IMR-90 (cell line): ENCODE data around the gene FMNL1. TPM values are rescaled to one million over a fixed set of nuclear protein-coding genes. Genes with fewer than 3 reads are reported as not detected.

Experiments used
- ATAC-seq: fragments of 200-7000 bp; cut with Tn5 transposase; 2 replicates; pipeline ENCODE4 v1.9.1; 2020; ENCODE audit warnings: low read depth, mild to moderate bottlenecking, moderate library complexity
- BruUV-seq: library from RNA; stranded (reverse); fragments of 400-500 nt; replicated peaks from 2 replicates; lab custom pipeline; 2021; lab: Mats Ljungman, UMichigan
- CTCF ChIA-PET: fragments of 300-600 bp; formaldehyde crosslinking; extraction: SDS; loops from one replicate; lab custom pipeline; 2021; ENCODE audit warnings: antibody characterized with exemption; lab: Yijun Ruan, JAX
- POLR2A ChIA-PET: fragments of 300-600 bp; sonication (Branson Sonifier 250); formaldehyde crosslinking; loops from one replicate; lab custom pipeline; 2022; ENCODE audit warnings: antibody characterized with exemption; ENCODE audit not compliant: unreplicated experiment; lab: Charles Lee
- DNase-seq: peaks from one replicate; pipeline ENCODE4 v3.0.0; 2013
- H2AFZ ChIP-seq: replicated peaks from 2 replicates; pipeline ENCODE3; 2013; ENCODE audit warnings: low read length, mild to moderate bottlenecking; ENCODE audit not compliant: poor library complexity
- H2AK5ac ChIP-seq: 2 replicates; pipeline ENCODE4 v1.6.1; 2013; ENCODE audit warnings: low read depth, low read length, inconsistent platforms
- H2AK9ac ChIP-seq: replicated peaks from 2 replicates; pipeline ENCODE3; 2013; ENCODE audit warnings: mild to moderate bottlenecking, low read depth, low read length, moderate library complexity; ENCODE audit not compliant: poor library complexity
- H2BK120ac ChIP-seq: 2 replicates; pipeline ENCODE4 v1.6.1; 2013; ENCODE audit warnings: low read depth, low read length, inconsistent platforms
- H2BK15ac ChIP-seq: 3 replicates; pipeline ENCODE4 v1.6.1; 2013; ENCODE audit warnings: low read depth, low read length, inconsistent platforms
- H2BK20ac ChIP-seq: 2 replicates; pipeline ENCODE4 v1.6.1; 2013; ENCODE audit warnings: low read depth, mild to moderate bottlenecking, inconsistent platforms, low read length, moderate library complexity
- H2BK5ac ChIP-seq: 2 replicates; pipeline ENCODE4 v1.6.1; 2013; ENCODE audit warnings: mild to moderate bottlenecking, low read depth, low read length, inconsistent platforms; ENCODE audit not compliant: poor library complexity, severe bottlenecking
- H3K14ac ChIP-seq: replicated peaks from 2 replicates; pipeline ENCODE4 v1.6.1; 2013; ENCODE audit warnings: low read depth, low read length, inconsistent platforms
- H3K18ac ChIP-seq: 2 replicates; pipeline ENCODE4 v1.6.1; 2013; ENCODE audit warnings: low read depth, low read length, control low read depth
- H3K23ac ChIP-seq: 2 replicates; pipeline ENCODE4 v1.6.1; 2013; ENCODE audit warnings: low read depth, low read length, inconsistent platforms
- H3K27ac ChIP-seq: 2 replicates; pipeline ENCODE4 v1.5.1; 2013; ENCODE audit warnings: mild to moderate bottlenecking, control low read depth, low read length; ENCODE audit not compliant: insufficient read depth
- H3K27me3 ChIP-seq: 2 replicates; pipeline ENCODE4 v1.6.1; 2013; ENCODE audit warnings: low read length; ENCODE audit not compliant: control insufficient read depth, insufficient read depth
- H3K36me3 ChIP-seq: 2 replicates; pipeline ENCODE4 v1.6.1; 2013; ENCODE audit warnings: low read length, mixed read lengths; ENCODE audit not compliant: control insufficient read depth, insufficient read depth
- H3K4ac ChIP-seq: 2 replicates; pipeline ENCODE4 v1.6.1; 2013; ENCODE audit warnings: low read depth, low read length, inconsistent platforms
- H3K4me1 ChIP-seq: 2 replicates; pipeline ENCODE4 v1.6.1; 2013; ENCODE audit warnings: low read length, mixed read lengths; ENCODE audit not compliant: control insufficient read depth, insufficient read depth
- H3K4me2 ChIP-seq: 2 replicates; pipeline ENCODE4 v1.6.1; 2013; ENCODE audit warnings: low read depth, mild to moderate bottlenecking, control low read depth, low read length, moderate library complexity
- H3K4me3 ChIP-seq: 2 replicates; pipeline ENCODE4 v1.5.1; 2013; ENCODE audit warnings: low read depth, mild to moderate bottlenecking, control low read depth, low read length, moderate library complexity; ENCODE audit not compliant: insufficient read depth
- H3K56ac ChIP-seq: 2 replicates; pipeline ENCODE4 v1.6.1; 2013; ENCODE audit warnings: low read length, inconsistent platforms; ENCODE audit not compliant: insufficient read depth; ENCODE audit errors: extremely low read depth
- H3K79me1 ChIP-seq, 2 experiments: 2 replicates each; pipeline ENCODE4 v1.6.1; 2013; ENCODE audit warnings: low read length in 2 of 2, inconsistent platforms in 1 of 2, low read depth in 1 of 2
- H3K9ac ChIP-seq: 2 replicates; pipeline ENCODE4 v1.6.1; 2013; ENCODE audit warnings: low read depth, low read length, control low read depth
- H3K9me1 ChIP-seq: 2 replicates; pipeline ENCODE4 v1.6.1; 2013; ENCODE audit warnings: low read length, inconsistent platforms; ENCODE audit not compliant: insufficient read depth
- H3K9me3 ChIP-seq: 2 replicates; pipeline ENCODE4 v1.6.1; 2013; ENCODE audit warnings: low read length; ENCODE audit not compliant: control insufficient read depth, insufficient read depth
- H4K20me1 ChIP-seq: 2 replicates; pipeline ENCODE4 v1.6.1; 2013; ENCODE audit warnings: low read length, inconsistent platforms; ENCODE audit not compliant: insufficient read depth
- H4K5ac ChIP-seq: 2 replicates; pipeline ENCODE4 v1.6.1; 2013; ENCODE audit warnings: mild to moderate bottlenecking, low read depth, low read length, control low read depth
- H4K8ac ChIP-seq, 2 experiments: 2 replicates each; pipeline ENCODE4 v1.6.1; 2013; ENCODE audit warnings: low read depth in 2 of 2, low read length in 2 of 2, control low read depth in 1 of 2, inconsistent platforms in 1 of 2
- H4K91ac ChIP-seq: 2 replicates; pipeline ENCODE4 v1.6.1; 2013; ENCODE audit warnings: low read depth, low read length, inconsistent platforms; ENCODE audit not compliant: insufficient read depth
- CEBPB ChIP-seq: IDR thresholded peaks from 2 replicates; pipeline ENCODE4 v1.6.1; 2012; ENCODE audit warnings: low read depth, low read length, improper control_type of control experiment
- CTCF ChIP-seq: conservative IDR thresholded peaks from 2 replicates; pipeline ENCODE4 v1.5.1; 2012; ENCODE audit warnings: mild to moderate bottlenecking, low read depth, low read length, improper control_type of control experiment
- FOS ChIP-seq: fragments of 150-350 bp; IDR thresholded peaks from 2 replicates; pipeline ENCODE4 v1.6.1; 2016; ENCODE audit warnings: low read depth, low read length
- MAZ ChIP-seq: IDR thresholded peaks from 2 replicates; pipeline ENCODE4 v1.6.1; 2012; ENCODE audit warnings: low read depth, mild to moderate bottlenecking, low read length, improper control_type of control experiment, moderate library complexity, borderline replicate concordance
- MXI1 ChIP-seq: IDR thresholded peaks from 2 replicates; pipeline ENCODE4 v1.6.1; 2012; ENCODE audit warnings: low read depth, mild to moderate bottlenecking, low read length, moderate library complexity, borderline replicate concordance
- POLR2A ChIP-seq: IDR thresholded peaks from 2 replicates; pipeline ENCODE4 v1.6.1; 2012; ENCODE audit warnings: mild to moderate bottlenecking, low read depth, low read length
- RAD21 ChIP-seq: IDR thresholded peaks from 2 replicates; pipeline ENCODE4 v1.6.1; 2012; ENCODE audit warnings: low read length, improper control_type of control experiment
- SMC3 ChIP-seq: fragments of 150-350 bp; IDR thresholded peaks from 2 replicates; pipeline ENCODE4 v1.6.1; 2016; ENCODE audit warnings: low read depth, mild to moderate bottlenecking, antibody characterized with exemption, low read length, moderate library complexity
- USF2 ChIP-seq: fragments of 150-350 bp; IDR thresholded peaks from 2 replicates; pipeline ENCODE4 v1.6.1; 2017; ENCODE audit warnings: mild to moderate bottlenecking, antibody characterized with exemption, low read length, low read depth
- WGBS, 2 experiments: methylation state at CpG; one replicate each; pipeline versions ENCODE4 v1.1.5 to v1.1.7; 2013; ENCODE audit warnings: missing lambda C conversion rate in 2 of 2; ENCODE audit not compliant: insufficient read length in 1 of 2; ENCODE audit errors: extremely low coverage in 2 of 2; 5-methylcytosine and 5-hydroxymethylcytosine counted together
- dilution Hi-C: fragments of 300-500 bp; cut with HindIII; formaldehyde crosslinking; loops from one replicate; pipeline ENCODE4 v1.14.3; 2018; ENCODE audit warnings: low sequenced_read_pairs; ENCODE audit not compliant: unreplicated experiment
- in situ Hi-C: fragments of 300-500 bp; cut with MboI; formaldehyde crosslinking; loops from 3 replicates; pipeline ENCODE4 v1.14.3; 2019; ENCODE audit warnings: low sequenced_read_pairs, inconsistent platforms, mixed read lengths
- intact Hi-C: fragments of 100-400 bp; cut with micrococcal nuclease; formaldehyde crosslinking; loops from 2 replicates; pipeline ENCODE4 v1.10.0; 2022
- polyA plus RNA-seq, 3 experiments: library from polyadenylated mRNA; depleted of rRNA; stranded (reverse); fragments of >200 nt; gene quantifications; 2 replicates each; pipeline ENCODE4 v1.2.3, GENCODE V29; 2012; ENCODE audit warnings: low replicate concordance in 1 of 3
- total RNA-seq: library from RNA; depleted of rRNA; stranded (reverse); fragments of >200 nt; gene quantifications from 2 replicates; pipeline ENCODE4 v1.2.3, GENCODE V29; 2012
- TF ChIP-seq, protein P1 (sequence below): fragments of 150-350 bp; IDR thresholded peaks from 2 replicates; pipeline ENCODE4 v1.6.1; 2016; ENCODE audit warnings: low read depth, mild to moderate bottlenecking, low read length, moderate library complexity, borderline replicate concordance

Gene FMNL1
- total and polyA plus RNA-seq, 2 of the 4 experiments (the other 2 are of a cell fraction) = 0.36 to 2.3 TPM

GRCh38 chr17:45224671-45225050 is 3.0 kb downstream of the FMNL1 start:
- H3K27me3 ChIP-seq = peaks cover 15% of the 10 kb centered on the region
- dilution Hi-C loops = no loop called here
- CTCF ChIA-PET = no interaction called here
- no peak overlapping the region for H3K18ac ChIP-seq
- no peak overlapping the region for H3K23ac ChIP-seq
- H3K56ac ChIP-seq = no peak overlapping the region
- H3K4me3 ChIP-seq = no peak overlapping the region
- POLR2A ChIA-PET = no interaction called here
- H3K9me1 ChIP-seq = peaks cover 12% of the 10 kb centered on the region
- WGBS, 2 experiments = 93% methylated on average over 2 of the region's 9 CpGs; no CpG with 5 or more reads in 1 of the 2 experiments
- no peak overlapping the region for H2BK20ac ChIP-seq
- no TSS peak for BruUV-seq
- no peak overlapping the region for H2BK120ac ChIP-seq
- no peak overlapping the region for H3K27ac ChIP-seq
- no peaks in the 10 kb centered on the region for H3K36me3 ChIP-seq
- H3K9me3 ChIP-seq = no peaks in the 10 kb centered on the region
- no peak overlapping the region for H2AK9ac ChIP-seq
- H4K5ac ChIP-seq = no peak overlapping the region
- no peak overlapping the region for H2AFZ ChIP-seq
- DNase-seq = no peak
- no peak for ATAC-seq
- no peak overlapping the region for H3K14ac ChIP-seq
- H2BK15ac ChIP-seq = no peak overlapping the region
- no peak overlapping the region for H3K4me2 ChIP-seq
- H3K4me1 ChIP-seq = peaks cover 30% of the 10 kb centered on the region
- in situ Hi-C loops = loop anchor here (25.0 kb wide), 1 partner anchor 363 kb away; no protein-coding TSS in a partner anchor
- H3K79me1 ChIP-seq = peaks cover 0 to 25% of the 10 kb centered on the region in 2 experiments; a peak in 3 of 4 replicates
- no peak overlapping the region for H4K91ac ChIP-seq
- no peak overlapping the region for H4K8ac ChIP-seq
- H2BK5ac ChIP-seq = no peak overlapping the region
- H2AK5ac ChIP-seq = peak overlapping the region; percentile 22; the same call in 1 of the 2 replicates
- TF ChIP-seq USF2 = no peak
- TF ChIP-seq POLR2A = no peak
- TF ChIP-seq SMC3 = no peak
- TF ChIP-seq MXI1 = no peak
- no peak for TF ChIP-seq MAZ
- no peak for TF ChIP-seq CEBPB
- no peak for TF ChIP-seq CTCF
- no peak for TF ChIP-seq FOS
- TF ChIP-seq, protein P1, sequence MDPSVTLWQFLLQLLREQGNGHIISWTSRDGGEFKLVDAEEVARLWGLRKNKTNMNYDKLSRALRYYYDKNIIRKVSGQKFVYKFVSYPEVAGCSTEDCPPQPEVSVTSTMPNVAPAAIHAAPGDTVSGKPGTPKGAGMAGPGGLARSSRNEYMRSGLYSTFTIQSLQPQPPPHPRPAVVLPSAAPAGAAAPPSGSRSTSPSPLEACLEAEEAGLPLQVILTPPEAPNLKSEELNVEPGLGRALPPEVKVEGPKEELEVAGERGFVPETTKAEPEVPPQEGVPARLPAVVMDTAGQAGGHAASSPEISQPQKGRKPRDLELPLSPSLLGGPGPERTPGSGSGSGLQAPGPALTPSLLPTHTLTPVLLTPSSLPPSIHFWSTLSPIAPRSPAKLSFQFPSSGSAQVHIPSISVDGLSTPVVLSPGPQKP = no peak
- TF ChIP-seq RAD21 = no peak
- no peak overlapping the region for H3K4ac ChIP-seq
- no peak overlapping the region for H3K9ac ChIP-seq
- no peaks in the 10 kb centered on the region for H4K20me1 ChIP-seq
- intact Hi-C loops = no loop called here
